B cell (primary cell): ENCODE results near the gene KRT5. TPM values are rescaled to one million over a fixed set of nuclear protein-coding genes. Genes with fewer than 3 reads are reported as not detected.

Source experiments
- ATAC-seq: fragments of 200-7000 bp; cut with Tn5 transposase; one replicate; pipeline ENCODE4 v1.10.0; 2021; ENCODE audit warnings: low read depth, mild to moderate bottlenecking, moderate number of reproducible peaks, moderate library complexity
- CTCF ChIA-PET: fragments of 350-600 bp; sonication (Branson Sonifier 250); formaldehyde crosslinking; loops from one replicate; lab custom pipeline; 2021; ENCODE audit warnings: antibody characterized with exemption, inconsistent platforms; lab: Charles Lee
- POLR2A ChIA-PET: fragments of 350-600 bp; sonication (Branson Sonifier 250); formaldehyde crosslinking; loops from one replicate; lab custom pipeline; 2021; ENCODE audit warnings: antibody characterized with exemption; lab: Charles Lee
- DNase-seq: peaks from one replicate; pipeline ENCODE4 v3.0.0; 2013
- H2AFZ ChIP-seq: 2 replicates; pipeline ENCODE4 v1.6.1; 2012; ENCODE audit warnings: mild to moderate bottlenecking, low read depth, low read length; ENCODE audit not compliant: insufficient read depth, poor library complexity, severe bottlenecking
- H3K27ac ChIP-seq, 2 donors: 1 replicate in 1 of 2; 2 replicates in 1 of 2; pipeline ENCODE4 v1.5.1; 2012 to 2013; ENCODE audit warnings: low read length in 2 of 2, mild to moderate bottlenecking in 2 of 2, moderate library complexity in 1 of 2
- H3K27me3 ChIP-seq, 4 experiments: fragments of 200-600 bp in 1 of 4; sonication (generic) in 1 of 4; replicated peaks in 1 of 4; 1 replicate in 2 of 4; 2 replicates in 2 of 4; pipeline versions ENCODE4 v1.6.1 to v1.7.0; 2013 to 2016; ENCODE audit warnings: low read length in 3 of 4, mild to moderate bottlenecking in 2 of 4, mixed read lengths in 1 of 4, moderate library complexity in 1 of 4; ENCODE audit not compliant: insufficient read depth in 4 of 4, control insufficient read depth in 3 of 4; ENCODE audit errors: control extremely low read depth in 1 of 4
- H3K36me3 ChIP-seq, 2 experiments: replicated peaks in 1 of 2; 1 replicate in 1 of 2; 2 replicates in 1 of 2; pipeline versions ENCODE4 v1.6.1 to v1.7.1; 2013; ENCODE audit warnings: low read length in 1 of 2; ENCODE audit not compliant: insufficient read depth in 2 of 2, control insufficient read depth in 1 of 2; ENCODE audit errors: control extremely low read depth in 1 of 2, extremely low read depth in 1 of 2
- H3K4me1 ChIP-seq, 2 donors: fragments of 200-600 bp in 1 of 2; sonication (generic) in 1 of 2; 1 replicate in 1 of 2; 2 replicates in 1 of 2; pipeline versions ENCODE4 v1.5.1 to v1.6.1; 2013 to 2017; ENCODE audit warnings: low read length in 2 of 2; ENCODE audit not compliant: control insufficient read depth in 2 of 2, insufficient read depth in 2 of 2
- H3K4me2 ChIP-seq: replicated peaks from 2 replicates; pipeline ENCODE3; 2012; ENCODE audit warnings: mild to moderate bottlenecking, low read depth, low read length; ENCODE audit not compliant: poor library complexity, severe bottlenecking
- H3K4me3 ChIP-seq, 5 experiments: fragments of 200-600 bp in 1 of 5; sonication (generic) in 1 of 5; 1 replicate in 3 of 5; 2 replicates in 2 of 5; pipeline versions ENCODE4 v1.5.1 to v1.7.0; 2011 to 2016; ENCODE audit warnings: low read length in 4 of 5, mild to moderate bottlenecking in 4 of 5, low read depth in 2 of 5, control low read depth in 1 of 5, moderate library complexity in 1 of 5; ENCODE audit not compliant: insufficient read depth in 1 of 5; ENCODE audit errors: control extremely low read depth in 1 of 5, extremely low read depth in 1 of 5
- H3K79me2 ChIP-seq: fragments of 200-600 bp; sonication (generic); one replicate; pipeline ENCODE4 v1.6.0; 2016; ENCODE audit warnings: low read length; ENCODE audit not compliant: control insufficient read depth, insufficient read depth
- H3K9ac ChIP-seq: fragments of 200-600 bp; sonication (generic); 2 replicates; pipeline ENCODE4 v1.6.1; 2017; ENCODE audit warnings: mild to moderate bottlenecking, low read length, moderate library complexity
- H3K9me3 ChIP-seq, 3 donors: one replicate each; pipeline versions ENCODE4 v1.6.1 to v1.7.1; 2013; ENCODE audit warnings: low read length in 2 of 3; ENCODE audit not compliant: control insufficient read depth in 2 of 3, insufficient read depth in 1 of 3; ENCODE audit errors: control extremely low read depth in 1 of 3
- H4K20me1 ChIP-seq: 2 replicates; pipeline ENCODE4 v1.6.0; 2012; ENCODE audit warnings: mild to moderate bottlenecking, low read length; ENCODE audit not compliant: insufficient read depth, control insufficient read depth, poor library complexity, severe bottlenecking
- H3K27ac Mint-ChIP-seq: one replicate; pipeline ENCODE4 v1.8.0; 2021; ENCODE audit warnings: mixed read lengths
- H3K27me3 Mint-ChIP-seq: one replicate; pipeline ENCODE4 v1.8.0; 2021; ENCODE audit warnings: mixed read lengths
- H3K4me1 Mint-ChIP-seq: one replicate; pipeline ENCODE4 v1.8.0; 2021; ENCODE audit warnings: mixed read lengths
- H3K4me3 Mint-ChIP-seq: one replicate; pipeline ENCODE4 v1.8.0; 2021; ENCODE audit warnings: mixed read lengths
- H3K9me3 Mint-ChIP-seq: one replicate; pipeline ENCODE4 v1.8.0; 2022; ENCODE audit warnings: mixed read lengths; ENCODE audit not compliant: insufficient read depth
- CTCF ChIP-seq: fragments of 200-600 bp; IDR thresholded peaks from one replicate; pipeline ENCODE4 v1.8.0; 2022; ENCODE audit warnings: antibody characterized with exemption, mild to moderate bottlenecking
- EZH2 ChIP-seq: IDR thresholded peaks from 2 replicates; pipeline ENCODE4 v1.6.1; 2012; ENCODE audit warnings: borderline replicate concordance, low read depth, mild to moderate bottlenecking, moderate library complexity, low read length; ENCODE audit not compliant: insufficient read depth, poor library complexity, severe bottlenecking
- WGBS: methylation state at CpG from one replicate; pipeline ENCODE4 v1.1.5; 2013; ENCODE audit warnings: missing lambda C conversion rate; ENCODE audit not compliant: insufficient coverage; 5-methylcytosine and 5-hydroxymethylcytosine counted together
- intact Hi-C: fragments of 100-400 bp; cut with micrococcal nuclease; formaldehyde crosslinking; loops from one replicate; pipeline ENCODE4 v1.10.0; 2022
- polyA plus RNA-seq: library from polyadenylated mRNA; depleted of rRNA; stranded (reverse); fragments of >200 nt; gene quantifications from 2 replicates; pipeline ENCODE4 v1.2.3, GENCODE V29; 2012
- total RNA-seq, 2 donors: library from RNA; stranded (reverse); fragments of 120-200 nt in 1 of 2; gene quantifications; 1 replicate in 1 of 2; 2 replicates in 1 of 2; pipeline versions ENCODE4 v1.2.3 to v1.2.4, GENCODE V29; 2013 to 2022

The KRT5 gene
- total and polyA plus RNA-seq, 2 donors (not counting 1 experiment from before 2014, with no cell fraction given) = not detected

- Mint-ChIP-seq H3K4me3 (no peak overlapping the region), H3K27ac (no peak overlapping the region), H3K4me1 (no peaks in the 10 kb centered on the region), H3K9me3 (no peaks in the 10 kb centered on the region), H3K27me3 (peaks cover 27% of the 10 kb centered on the region)
- POLR2A ChIA-PET = no interaction called here
- peaks cover 1 to 15% (median 11%) of the 10 kb centered on the region in 3 donors for H3K9me3 ChIP-seq
- TF ChIP-seq CTCF (no peak), EZH2 (no peak)
- intact Hi-C loops = no loop called here
- H3K9ac ChIP-seq = no peak overlapping the region
- H3K27me3 ChIP-seq = no peaks in the 10 kb centered on the region
- H3K4me1 ChIP-seq = no peaks in the 10 kb centered on the region
- CTCF ChIA-PET = no interaction called here
- H3K79me2 ChIP-seq = no peaks in the 10 kb centered on the region
- 97% methylated on average over 10 of the region's 14 CpGs for WGBS
- no peaks in the 10 kb centered on the region for H3K36me3 ChIP-seq
- no peak overlapping the region for H3K4me3 ChIP-seq
- H4K20me1 ChIP-seq = no peaks in the 10 kb centered on the region
- H3K4me2 ChIP-seq = no peak overlapping the region
- H2AFZ ChIP-seq = no peak overlapping the region
- H3K27ac ChIP-seq = no peak overlapping the region
- no peak for DNase-seq
- no peak for ATAC-seq
These were observed 5.5 kb downstream of the KRT5 start for GRCh38 chr12:52514471-52515318.

GRCh38 chr12:52513736-52514135, 6.5 kb downstream of the KRT5 start:
- H3K27ac ChIP-seq = no peak overlapping the region
- intact Hi-C loops = no loop called here

More at GRCh38 chr12:52513736-52514135, 6.5 kb downstream of the KRT5 start:
- TF ChIP-seq CTCF = no peak
- TF ChIP-seq EZH2 = no peak
- no peaks in the 10 kb centered on the region for H3K4me1 Mint-ChIP-seq
- no peak overlapping the region for H3K4me3 Mint-ChIP-seq
- WGBS = 93% methylated on average over 6 of the region's 6 CpGs
- ChIA-PET CTCF (no interaction called here), POLR2A (no interaction called here)
- Histone ChIP-seq H4K20me1 (no peaks in the 10 kb centered on the region), H3K27me3 (no peaks in the 10 kb centered on the region), H3K9ac (no peak overlapping the region), H3K9me3 (peaks cover 1 to 15% (median 11%) of the 10 kb centered on the region in 3 donors), H2AFZ (no peak overlapping the region), H3K79me2 (no peaks in the 10 kb centered on the region), H3K4me3 (no peak overlapping the region), H3K4me1 (no peaks in the 10 kb centered on the region), H3K36me3 (no peaks in the 10 kb centered on the region), H3K4me2 (no peak overlapping the region)
- H3K27ac Mint-ChIP-seq = no peak overlapping the region
- no peak for DNase-seq
- H3K27me3 Mint-ChIP-seq = peaks cover 35% of the 10 kb centered on the region
- no peaks in the 10 kb centered on the region for H3K9me3 Mint-ChIP-seq
- ATAC-seq = no peak
